ENCODE data around the gene ERN1.

Gene ERN1

DNA sequence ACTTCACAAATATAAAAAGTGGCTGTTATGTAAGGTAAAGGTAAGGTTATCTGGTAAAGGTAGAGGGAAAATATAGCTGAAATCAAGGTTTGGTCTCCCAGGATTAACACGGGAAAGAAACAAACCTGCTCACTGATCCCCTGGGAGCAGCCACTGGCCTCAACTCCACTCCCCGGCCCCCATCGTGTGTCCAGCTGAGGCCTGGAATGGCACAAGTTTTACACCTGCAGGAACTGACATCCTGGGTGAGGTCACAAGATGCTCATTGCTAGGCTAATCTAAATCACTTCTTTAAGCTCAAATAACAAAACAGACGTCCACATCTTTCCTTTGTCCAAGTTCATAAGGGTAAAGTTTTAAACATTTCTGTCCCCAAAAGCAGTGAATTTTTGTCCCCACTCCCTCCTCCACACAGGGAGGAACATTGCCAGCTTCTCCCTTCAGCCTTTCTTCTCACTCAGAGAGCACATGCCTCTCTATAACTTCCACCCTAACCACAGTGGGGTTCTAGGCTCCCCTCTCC is 46.3 kb downstream of the ERN1 start:
- DNase-seq (ENCODE audit: low read depth): no peak

DNA sequence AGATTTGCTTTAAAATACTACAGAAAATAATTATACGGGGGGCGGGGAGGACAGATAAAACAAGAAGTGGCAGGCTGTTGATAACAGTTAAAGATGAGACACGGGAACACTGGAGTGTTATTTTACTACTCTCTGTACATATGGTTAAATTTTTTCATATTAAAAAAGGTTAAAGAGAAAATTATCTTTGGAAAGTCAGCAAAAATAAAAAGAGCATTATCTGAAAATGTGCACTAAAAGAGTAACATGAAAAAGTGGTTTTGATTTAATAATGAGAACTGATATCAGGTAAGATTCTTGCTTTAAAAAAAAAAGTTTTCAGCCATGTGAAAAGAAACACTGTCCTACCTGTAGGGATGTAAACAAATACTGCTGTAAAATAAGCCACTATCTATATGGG is 46.9 kb downstream of the ERN1 start:
- no peak for DNase-seq (ENCODE audit: low read depth)

DNA sequence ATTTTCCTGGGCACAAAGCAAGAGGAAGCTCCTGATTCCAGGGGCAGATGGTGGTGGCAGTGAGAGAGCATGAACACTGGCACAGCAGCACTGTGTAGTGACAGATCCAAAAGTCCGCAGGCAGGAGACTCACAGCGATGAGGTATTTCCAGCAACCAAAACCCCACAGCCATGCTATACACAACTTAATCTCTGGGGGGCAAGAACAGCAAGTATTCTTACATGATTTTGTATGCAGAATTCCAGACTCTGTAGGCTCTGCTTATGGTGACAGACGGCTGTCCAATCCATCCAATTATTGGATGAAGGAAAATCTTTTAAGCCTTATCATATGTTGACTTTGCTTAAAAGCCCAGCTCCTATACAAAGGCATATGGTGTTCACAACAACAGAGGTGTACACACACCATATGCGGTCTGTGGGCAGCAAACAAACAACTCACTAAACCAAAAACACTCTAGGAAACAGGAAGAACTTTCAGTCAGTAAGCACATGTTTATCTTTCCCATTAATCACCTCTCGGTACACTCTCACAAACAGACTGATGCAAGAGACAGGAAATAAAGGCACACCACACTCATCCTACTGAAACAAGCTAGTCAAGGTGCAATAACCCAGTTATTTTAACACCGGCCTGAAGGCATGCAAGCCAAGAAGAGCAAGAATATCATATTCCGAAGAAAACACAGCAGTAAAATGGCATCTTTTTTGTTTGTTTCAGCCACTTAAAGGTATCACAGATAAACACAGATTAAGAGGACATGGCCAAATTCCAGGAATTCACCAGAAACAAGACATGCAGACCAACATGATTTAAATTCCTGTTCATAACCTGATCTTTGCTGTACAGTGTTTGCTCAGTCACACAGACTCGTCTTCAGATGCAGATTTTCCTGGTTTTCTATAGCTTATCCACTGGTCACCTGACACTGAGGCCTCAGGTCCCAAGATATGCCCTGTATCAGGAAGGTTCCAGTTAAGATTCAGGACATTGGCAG is 47.8 kb downstream of the ERN1 start:
- no peak for DNase-seq (ENCODE audit: low read depth)

DNA sequence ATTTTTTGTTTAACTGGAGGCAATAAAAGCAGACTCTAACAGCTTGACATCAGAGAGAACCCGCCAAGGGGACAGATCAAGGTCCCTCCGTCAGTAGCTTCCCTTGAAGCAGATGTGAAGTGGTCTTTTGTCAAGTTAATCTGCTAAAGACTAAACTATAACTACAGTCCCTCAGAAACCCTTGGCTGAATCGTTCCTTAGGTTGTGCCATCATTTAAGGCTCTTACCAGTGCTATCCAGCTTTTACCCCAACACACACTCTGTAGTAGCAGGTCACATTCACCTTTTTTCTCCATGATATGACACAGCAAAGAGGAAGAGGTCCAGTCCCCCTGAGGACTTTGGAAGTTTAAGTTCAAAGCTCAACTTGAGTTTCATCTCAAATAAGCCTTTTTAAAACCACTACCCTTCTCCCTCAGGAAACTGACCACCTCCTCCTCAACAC is 49.7 kb downstream of the ERN1 start:
- no peak for DNase-seq (ENCODE audit: low read depth)

GRCh38 chr17:64077379-64077778 is 52.6 kb downstream of the ERN1 start:
- DNase-seq (ENCODE audit: low read depth): no peak

- no peak for DNase-seq (ENCODE audit: low read depth)
Observed at GRCh38 chr17:64075913-64076312, 54.0 kb downstream of the ERN1 start.

DNA sequence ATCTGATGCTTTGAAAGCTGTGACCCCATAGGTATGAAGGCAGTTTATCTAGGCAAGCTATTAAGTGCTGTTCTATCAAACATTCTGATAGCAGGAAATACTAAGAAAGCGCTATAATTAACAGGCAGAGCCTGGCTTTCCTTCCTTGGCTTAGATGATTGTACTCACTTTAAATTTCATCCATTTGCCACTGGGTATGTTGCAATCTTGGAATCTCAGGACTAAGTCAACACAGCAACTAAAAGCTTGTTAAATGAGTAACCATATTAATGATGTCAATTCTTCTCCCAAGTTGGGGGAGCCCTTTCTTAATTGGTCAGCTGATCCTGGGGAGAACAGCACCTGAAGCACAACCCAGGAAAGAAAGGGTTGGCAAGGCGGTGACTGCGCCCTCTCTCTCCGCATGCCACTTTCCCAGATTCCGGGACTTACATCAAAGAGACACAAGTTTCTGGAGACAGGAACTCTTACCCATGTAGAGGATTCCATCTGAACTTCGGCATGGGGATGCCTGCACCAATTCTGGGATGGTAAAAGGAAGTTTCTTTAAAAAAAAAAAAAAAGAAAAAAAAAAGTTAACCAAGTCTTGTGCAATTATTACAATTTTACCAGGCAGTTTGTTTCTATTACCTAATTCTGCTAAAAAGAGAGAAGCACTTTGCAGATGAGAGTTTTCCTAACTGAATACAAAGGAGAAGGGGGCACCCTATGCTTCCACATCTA is 55.1 kb downstream of the ERN1 start:
- peak; percentile 52 for DNase-seq (ENCODE audit: low read depth)

- no peak for DNase-seq (ENCODE audit: low read depth)
Observed at GRCh38 chr17:64073771-64074703, 55.9 kb downstream of the ERN1 start.

DNA sequence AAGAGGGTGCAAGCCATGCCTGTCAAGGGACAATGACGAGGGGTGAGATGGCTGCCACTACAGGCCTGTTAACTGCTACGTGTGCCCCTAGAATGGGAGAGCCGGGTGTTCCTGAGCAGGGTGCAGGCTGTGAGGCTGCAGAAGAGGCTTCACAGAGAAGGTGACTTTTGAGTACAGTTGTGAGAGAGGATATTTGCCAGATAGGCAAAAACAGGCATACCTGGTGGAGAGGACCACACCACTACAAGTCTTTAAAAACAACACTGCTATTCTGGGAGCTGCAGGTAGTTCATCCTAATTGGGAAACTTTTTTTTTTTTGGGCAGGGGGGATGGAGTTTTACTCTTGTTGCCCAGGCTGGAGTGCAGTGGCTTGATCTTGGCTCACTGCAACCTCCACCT is 58.8 kb downstream of the ERN1 start:
- no peak for DNase-seq (ENCODE audit: low read depth)

DNA sequence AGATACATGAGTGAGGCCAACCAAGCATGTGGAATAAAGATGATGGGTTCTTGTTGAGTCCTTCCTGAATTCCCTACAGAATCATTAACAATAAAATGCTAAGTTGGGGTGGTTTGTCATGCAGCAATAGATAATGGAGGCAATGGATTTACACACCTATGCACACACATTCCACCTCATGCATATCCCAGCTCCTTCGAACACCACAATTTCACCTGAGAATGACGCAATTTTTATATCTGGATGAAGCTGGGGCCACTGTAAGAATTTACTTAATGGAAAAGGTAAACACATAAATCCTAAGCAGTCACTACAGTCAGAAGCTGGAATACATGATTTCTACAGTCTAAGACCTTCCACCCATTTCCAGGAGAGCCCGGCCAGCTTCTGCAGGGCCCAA is 59.7 kb downstream of the ERN1 start:
- DNase-seq (ENCODE audit: low read depth): no peak

GRCh38 chr17:64069143-64069542 is 60.8 kb downstream of the ERN1 start:
- no peak for DNase-seq (ENCODE audit: low read depth)

- no peak for DNase-seq (ENCODE audit: low read depth)
Observed at GRCh38 chr17:64067657-64068056, 62.3 kb downstream of the ERN1 start.

DNA sequence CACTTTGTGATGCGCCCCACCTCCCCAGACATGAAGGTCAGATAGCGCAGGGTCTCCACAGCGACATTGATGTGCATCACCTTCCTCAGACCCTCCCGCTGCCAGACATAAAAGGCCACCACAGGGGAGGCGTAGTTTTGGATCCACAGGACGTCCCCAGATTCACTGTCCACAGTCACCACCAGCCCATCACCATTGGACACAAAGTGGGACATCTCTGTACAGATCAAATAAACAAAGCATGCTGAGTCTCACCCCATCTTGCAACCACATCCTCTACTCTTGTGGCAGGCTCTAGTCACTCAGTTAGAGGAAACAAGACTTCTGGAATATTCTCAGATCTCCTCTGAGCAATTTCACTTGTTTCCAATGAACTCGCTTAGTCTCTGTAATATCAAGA is 63.2 kb downstream of the ERN1 start:
- no peak for DNase-seq (ENCODE audit: low read depth)

GRCh38 chr17:64065161-64065560 is 64.8 kb downstream of the ERN1 start:
- no peak for DNase-seq (ENCODE audit: low read depth)

DNA sequence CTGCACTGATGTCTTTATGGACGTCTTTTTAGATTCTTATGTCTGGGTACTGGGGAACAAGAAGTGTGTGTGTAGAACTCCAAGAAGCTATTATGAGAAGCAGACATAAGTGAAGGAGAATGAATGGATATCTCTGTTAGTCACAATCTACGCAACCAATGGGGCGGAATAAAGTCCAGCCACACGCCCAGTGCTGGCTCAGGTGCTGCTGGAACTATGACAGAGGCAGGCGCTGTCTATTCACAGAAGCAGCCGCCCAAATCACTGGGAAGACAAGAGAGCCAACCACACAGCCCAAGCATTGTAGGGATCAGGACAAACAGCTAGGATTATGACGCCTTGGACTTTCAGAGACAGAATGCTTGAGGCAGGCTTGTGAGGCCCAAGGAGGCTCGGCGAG is 65.6 kb downstream of the ERN1 start:
- DNase-seq (ENCODE audit: low read depth): no peak

DNA sequence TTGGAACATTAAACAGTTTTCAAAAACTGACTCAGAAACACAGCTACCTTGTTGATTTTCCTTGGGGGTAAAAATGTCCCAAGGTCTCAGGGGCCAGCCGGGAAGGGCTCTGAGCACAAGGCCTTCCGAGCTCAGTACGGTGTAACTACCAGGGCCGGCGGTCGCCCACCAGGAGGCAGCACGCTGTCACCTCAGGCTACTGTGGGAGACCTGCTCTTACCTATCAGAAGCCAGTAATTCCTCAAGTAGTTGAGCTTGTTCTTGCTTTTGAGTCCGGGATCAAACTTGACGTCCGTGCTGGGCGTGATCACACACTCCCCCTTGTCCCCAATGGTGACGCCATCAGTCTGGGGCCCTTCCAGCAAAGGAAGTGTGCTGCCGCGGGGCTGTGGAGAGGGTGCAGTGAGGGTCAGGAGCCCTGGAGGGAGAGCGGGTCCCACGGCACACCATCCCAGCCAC is 66.1 kb downstream of the ERN1 start:
- DNase-seq (ENCODE audit: low read depth): no peak

GRCh38 chr17:64063088-64063487 is 66.9 kb downstream of the ERN1 start:
- DNase-seq (ENCODE audit: low read depth): no peak

DNA sequence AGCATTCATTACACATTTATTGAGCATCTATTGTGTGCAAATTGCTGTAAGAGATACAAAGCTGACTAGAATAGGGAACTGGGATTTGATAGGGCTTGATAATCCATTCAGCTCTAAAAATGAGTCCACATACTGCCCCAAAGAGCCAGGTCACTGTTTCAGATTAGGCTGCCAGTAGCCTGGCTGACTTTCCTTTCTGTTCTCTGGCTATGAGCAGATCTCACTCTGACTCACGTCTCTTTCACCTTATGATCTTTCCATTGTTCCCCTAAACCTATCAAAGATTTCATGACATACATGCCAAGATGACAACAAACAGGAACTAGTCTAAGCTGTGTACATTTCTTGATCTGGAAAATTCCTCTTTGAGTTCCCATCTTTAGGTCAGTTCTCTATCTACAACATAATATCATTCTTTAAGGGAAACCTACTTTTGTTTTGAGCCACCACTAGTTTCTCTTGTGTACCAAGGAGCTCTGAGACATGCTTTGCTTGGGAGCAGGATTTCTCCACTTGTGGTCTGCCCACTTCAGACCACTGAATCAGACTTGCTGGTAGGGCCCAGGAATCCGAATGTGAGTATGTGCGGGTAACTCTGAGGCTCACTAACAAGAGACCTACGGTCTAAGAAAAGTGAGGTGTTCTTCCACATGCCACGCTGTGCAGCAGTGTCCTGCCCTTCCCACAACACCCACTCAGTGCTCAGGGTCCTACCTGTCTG is 68.6 kb downstream of the ERN1 start:
- DNase-seq (ENCODE audit: low read depth): no peak

DNA sequence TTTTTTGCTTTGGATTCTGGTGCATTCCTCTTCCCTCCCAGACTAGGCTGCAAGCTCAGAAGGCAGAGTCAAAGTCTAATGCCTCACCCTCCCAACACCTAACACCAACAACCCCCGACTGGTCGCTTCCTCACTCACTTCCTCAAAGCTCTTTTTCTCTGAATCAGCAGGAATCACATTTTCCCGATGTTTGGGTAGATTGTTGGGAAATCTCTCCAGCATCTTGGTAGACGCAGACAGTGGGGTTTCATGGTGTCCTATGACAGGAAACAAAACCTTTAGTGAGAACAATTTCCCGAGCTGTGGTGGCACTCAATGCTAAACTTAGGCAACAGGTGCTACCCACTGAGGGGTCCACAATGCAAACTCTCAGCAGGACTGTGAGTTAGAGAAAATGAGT is 69.6 kb downstream of the ERN1 start:
- no peak for DNase-seq (ENCODE audit: low read depth)

DNA sequence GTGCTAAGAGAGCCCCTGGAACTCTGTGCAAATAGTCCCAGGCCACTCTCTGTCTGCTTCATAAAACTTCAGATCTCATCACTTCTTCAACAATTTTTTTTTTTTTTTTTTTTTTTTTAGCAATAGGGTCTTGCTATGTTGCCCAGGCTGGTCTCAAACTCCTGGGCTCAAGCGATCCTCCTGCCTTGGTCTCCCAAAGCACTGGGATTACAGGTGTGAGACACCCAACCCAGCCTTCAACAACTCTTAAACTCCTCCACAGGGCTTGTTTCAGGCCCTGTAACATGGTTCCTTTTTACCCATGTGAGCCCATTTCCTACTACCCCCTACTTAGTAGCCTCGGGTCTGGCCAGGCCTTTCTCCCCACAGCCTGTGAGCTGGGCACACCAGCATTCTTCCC is 70.2 kb downstream of the ERN1 start:
- DNase-seq (ENCODE audit: low read depth): no peak

- DNase-seq (ENCODE audit: low read depth): no peak
Observed at GRCh38 chr17:64058621-64059020, 71.3 kb downstream of the ERN1 start.
